Measurements from ENCODE around the gene AGBL2.

The AGBL2 gene

DNA sequence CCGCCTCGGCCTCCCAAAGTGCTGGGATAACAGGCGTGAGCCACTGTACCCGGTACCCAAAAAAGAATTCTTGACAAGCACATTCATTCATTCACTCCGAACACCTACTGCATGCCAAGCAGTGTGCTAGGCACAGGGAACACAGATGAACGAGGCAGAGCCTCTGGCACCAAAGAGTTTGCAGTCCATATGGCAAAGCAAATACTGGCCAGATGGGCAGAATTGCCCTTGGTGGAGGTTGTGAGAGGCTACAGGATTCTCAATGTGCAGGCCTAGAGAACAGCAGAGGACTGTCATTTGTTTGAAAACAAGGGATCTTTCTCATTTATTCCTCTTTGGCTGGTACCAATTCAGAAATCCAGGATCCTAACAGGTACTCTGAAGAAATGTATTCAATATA is 45.3 kb downstream of the AGBL2 start:
- Histone ChIP-seq H3K9me3 (replicated peaks; ENCODE audit: insufficient read depth, low read length) (no peaks in the 10 kb centered on the region), H3K27ac (ENCODE audit: low read length) (no peak overlapping the region), H3K4me3 (ENCODE audit: low read length) (no peak overlapping the region), H3K79me2 (ENCODE audit: low read length) (no peaks in the 10 kb centered on the region), H3K36me3 (replicated peaks; ENCODE audit: insufficient read depth, low read length) (no peaks in the 10 kb centered on the region), H3K4me2 (ENCODE audit: low read depth, low read length) (no peak overlapping the region), H3K4me1 (ENCODE audit: low read length) (no peaks in the 10 kb centered on the region), H3F3A (ENCODE audit: insufficient read depth, low read length) (no peaks in the 10 kb centered on the region), H3K9ac (ENCODE audit: low read length) (no peak overlapping the region), H2AFZ (ENCODE audit: low read length) (no peak overlapping the region), H3K27me3 (replicated peaks; ENCODE audit: insufficient read depth, low read length) (no peaks in the 10 kb centered on the region), H3K9me2 (replicated peaks; ENCODE audit: insufficient read depth, low read length) (no peaks in the 10 kb centered on the region), H4K20me1 (ENCODE audit: insufficient read depth, low read length) (no peaks in the 10 kb centered on the region)
- TF ChIP-seq, protein P1, sequence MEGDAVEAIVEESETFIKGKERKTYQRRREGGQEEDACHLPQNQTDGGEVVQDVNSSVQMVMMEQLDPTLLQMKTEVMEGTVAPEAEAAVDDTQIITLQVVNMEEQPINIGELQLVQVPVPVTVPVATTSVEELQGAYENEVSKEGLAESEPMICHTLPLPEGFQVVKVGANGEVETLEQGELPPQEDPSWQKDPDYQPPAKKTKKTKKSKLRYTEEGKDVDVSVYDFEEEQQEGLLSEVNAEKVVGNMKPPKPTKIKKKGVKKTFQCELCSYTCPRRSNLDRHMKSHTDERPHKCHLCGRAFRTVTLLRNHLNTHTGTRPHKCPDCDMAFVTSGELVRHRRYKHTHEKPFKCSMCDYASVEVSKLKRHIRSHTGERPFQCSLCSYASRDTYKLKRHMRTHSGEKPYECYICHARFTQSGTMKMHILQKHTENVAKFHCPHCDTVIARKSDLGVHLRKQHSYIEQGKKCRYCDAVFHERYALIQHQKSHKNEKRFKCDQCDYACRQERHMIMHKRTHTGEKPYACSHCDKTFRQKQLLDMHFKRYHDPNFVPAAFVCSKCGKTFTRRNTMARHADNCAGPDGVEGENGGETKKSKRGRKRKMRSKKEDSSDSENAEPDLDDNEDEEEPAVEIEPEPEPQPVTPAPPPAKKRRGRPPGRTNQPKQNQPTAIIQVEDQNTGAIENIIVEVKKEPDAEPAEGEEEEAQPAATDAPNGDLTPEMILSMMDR (IDR thresholded peaks at IDR 0.05; ENCODE audit: low read length), result no peak
- no peak for TF ChIP-seq EZH2 (optimal IDR thresholded peaks at IDR 0.05; ENCODE audit: low read depth, low read length)
- TF ChIP-seq EZH2phosphoT487 (IDR thresholded peaks at IDR 0.05; ENCODE audit: low read length), result no peak
- DNase-seq, result no peak

- H3K79me2 ChIP-seq (ENCODE audit: low read length), result no peaks in the 10 kb centered on the region
- H2AFZ ChIP-seq (ENCODE audit: low read length), result no peak overlapping the region
- no peak overlapping the region for H3K9ac ChIP-seq (ENCODE audit: low read length)
- H3F3A ChIP-seq (ENCODE audit: insufficient read depth, low read length), result no peaks in the 10 kb centered on the region
- no peaks in the 10 kb centered on the region for H4K20me1 ChIP-seq (ENCODE audit: insufficient read depth, low read length)
- H3K27ac ChIP-seq (ENCODE audit: low read length), result no peak overlapping the region
- H3K9me2 ChIP-seq (replicated peaks; ENCODE audit: insufficient read depth, low read length), result no peaks in the 10 kb centered on the region
- no peaks in the 10 kb centered on the region for H3K9me3 ChIP-seq (replicated peaks; ENCODE audit: insufficient read depth, low read length)
- H3K27me3 ChIP-seq (replicated peaks; ENCODE audit: insufficient read depth, low read length), result no peaks in the 10 kb centered on the region
- no peaks in the 10 kb centered on the region for H3K36me3 ChIP-seq (replicated peaks; ENCODE audit: insufficient read depth, low read length)
- TF ChIP-seq, protein P1 (IDR thresholded peaks at IDR 0.05; ENCODE audit: low read length), result no peak
- TF ChIP-seq EZH2phosphoT487 (IDR thresholded peaks at IDR 0.05; ENCODE audit: low read length) (no peak), EZH2 (optimal IDR thresholded peaks at IDR 0.05; ENCODE audit: low read depth, low read length) (no peak)
- DNase-seq, result no peak
- no peaks in the 10 kb centered on the region for H3K4me1 ChIP-seq (ENCODE audit: low read length)
- no peak overlapping the region for H3K4me2 ChIP-seq (ENCODE audit: low read depth, low read length)
- H3K4me3 ChIP-seq (ENCODE audit: low read length), result no peak overlapping the region
Observed at GRCh38 chr11:47668665-47669064, 46.5 kb downstream of the AGBL2 start.

GRCh38 chr11:47667555-47667954 is 47.6 kb downstream of the AGBL2 start:
- Histone ChIP-seq H3K36me3 (replicated peaks; ENCODE audit: insufficient read depth, low read length) (no peaks in the 10 kb centered on the region), H3F3A (ENCODE audit: insufficient read depth, low read length) (no peaks in the 10 kb centered on the region), H3K4me3 (ENCODE audit: low read length) (no peak overlapping the region), H3K4me1 (ENCODE audit: low read length) (peaks cover 4% of the 10 kb centered on the region), H3K27me3 (replicated peaks; ENCODE audit: insufficient read depth, low read length) (no peaks in the 10 kb centered on the region), H3K79me2 (ENCODE audit: low read length) (no peaks in the 10 kb centered on the region), H3K4me2 (ENCODE audit: low read depth, low read length) (no peak overlapping the region), H4K20me1 (ENCODE audit: insufficient read depth, low read length) (no peaks in the 10 kb centered on the region), H3K9ac (ENCODE audit: low read length) (no peak overlapping the region), H3K27ac (ENCODE audit: low read length) (no peak overlapping the region), H3K9me3 (replicated peaks; ENCODE audit: insufficient read depth, low read length) (no peaks in the 10 kb centered on the region), H3K9me2 (replicated peaks; ENCODE audit: insufficient read depth, low read length) (no peaks in the 10 kb centered on the region), H2AFZ (ENCODE audit: low read length) (no peak overlapping the region)
- DNase-seq, result no peak
- TF ChIP-seq EZH2 (optimal IDR thresholded peaks at IDR 0.05; ENCODE audit: low read depth, low read length), result no peak
- no peak for TF ChIP-seq EZH2phosphoT487 (IDR thresholded peaks at IDR 0.05; ENCODE audit: low read length)
- TF ChIP-seq, protein P1 (IDR thresholded peaks at IDR 0.05; ENCODE audit: low read length), result no peak
